Neural progenitor cell (in vitro differentiated cells): ENCODE data around the gene FOXC2.

Source experiments
- CTCF ChIP-seq: fragments of 200-600 bp; sonication (generic); IDR thresholded peaks from 2 replicates; pipeline ENCODE4 v1.5.1; 2017; ENCODE audit warnings: antibody characterized with exemption, mild to moderate bottlenecking
- EZH2 ChIP-seq: fragments of 200-600 bp; sonication (generic); IDR thresholded peaks from 2 replicates; pipeline ENCODE4 v1.6.1; 2017; ENCODE audit warnings: antibody characterized with exemption, mild to moderate bottlenecking, moderate library complexity
- EZH2phosphoT487 ChIP-seq: fragments of 200-600 bp; sonication (generic); IDR thresholded peaks from 2 replicates; pipeline ENCODE4 v1.6.1; 2017; ENCODE audit warnings: antibody characterized with exemption

- TF ChIP-seq EZH2: no peak
- no peak for TF ChIP-seq CTCF
- TF ChIP-seq EZH2phosphoT487: no peak
Measured at GRCh38 chr16:86550281-86550680, 16.3 kb upstream of the FOXC2 start.
